Epithelial cell of prostate (primary cell): ENCODE data around the gene TWNK.
A peak's percentile ranks its signal among the peaks of the same experiment; 100 is the strongest.

Experiments used
- DNase-seq: peaks from one replicate; pipeline ENCODE4 v3.0.0-alpha.2; 2011; ENCODE audit warnings: low read depth, low spot score
- H3K27ac ChIP-seq: fragments of 450-650 bp; 2 replicates; pipeline ENCODE4 v1.5.1; 2017; ENCODE audit warnings: mild to moderate bottlenecking

TWNK gene

GRCh38 chr10:100986952-100987684, at the start of gene TWNK, which contains the start of gene MRPL43:
TWNK (plus strand) TSS chr10:100987543; CDS start chr10:100988211, 668 bp downstream.
MRPL43 (minus strand) TSS chr10:100987497; CDS start chr10:100987443, 54 bp downstream.
- DNase-seq, result no peak
- peak within 1 kb of the TSS; percentile 81 for H3K27ac ChIP-seq

DNA sequence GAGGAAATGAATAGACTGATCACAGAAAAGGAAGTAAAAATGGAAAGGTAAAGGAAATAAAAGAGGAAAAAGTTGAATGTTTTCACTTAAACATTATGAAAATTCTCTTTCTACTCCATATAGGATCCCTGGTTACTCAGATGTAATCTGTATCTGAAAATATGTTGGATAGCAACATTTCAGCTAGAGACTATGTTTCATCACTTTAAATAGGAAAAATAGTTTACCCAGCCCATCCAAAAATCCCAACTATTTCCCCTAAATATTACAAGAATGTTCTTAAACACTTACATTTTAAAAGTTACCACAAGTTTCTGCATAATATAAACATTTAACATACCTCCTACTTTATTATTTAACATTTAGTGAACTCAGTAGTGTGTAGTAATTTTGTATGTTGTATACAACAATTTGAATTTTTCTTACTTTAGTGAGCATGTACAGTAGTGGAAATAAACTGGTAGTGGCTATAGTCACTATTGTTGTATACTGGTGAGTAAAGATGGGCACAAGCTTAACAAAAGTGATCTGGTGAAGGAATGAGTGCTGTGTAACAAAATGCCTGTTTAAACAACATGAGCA, 47.5 kb upstream of the TWNK start:
- no peak overlapping the region for H3K27ac ChIP-seq
- DNase-seq, result no peak

DNA sequence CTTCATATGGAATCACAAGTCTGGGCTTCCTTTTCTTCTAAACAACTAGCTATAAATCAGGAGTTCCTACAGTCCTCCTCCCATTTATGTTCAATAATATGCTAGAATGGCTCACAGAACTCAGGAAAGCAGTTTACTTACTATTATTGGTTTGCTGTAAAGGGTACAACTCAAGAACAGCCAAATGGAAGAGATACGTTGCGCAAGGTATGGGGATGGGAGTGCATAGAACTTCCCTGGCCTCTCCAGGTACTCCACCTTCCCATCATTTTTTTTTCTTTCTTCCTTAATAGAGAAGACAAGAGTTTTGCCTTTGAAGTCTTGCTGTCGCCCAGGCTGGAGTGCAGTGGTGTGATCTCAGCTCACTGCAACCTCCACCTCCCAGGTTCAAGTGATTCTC, 45.1 kb upstream of the TWNK start:
- H3K27ac ChIP-seq, result no peak overlapping the region

GRCh38 chr10:100943508-100943907, 43.8 kb upstream of the TWNK start:
- no peak overlapping the region for H3K27ac ChIP-seq
- no peak for DNase-seq

More for the DNA sequence above, 45.1 kb upstream of the TWNK start:
- DNase-seq, result no peak

DNA sequence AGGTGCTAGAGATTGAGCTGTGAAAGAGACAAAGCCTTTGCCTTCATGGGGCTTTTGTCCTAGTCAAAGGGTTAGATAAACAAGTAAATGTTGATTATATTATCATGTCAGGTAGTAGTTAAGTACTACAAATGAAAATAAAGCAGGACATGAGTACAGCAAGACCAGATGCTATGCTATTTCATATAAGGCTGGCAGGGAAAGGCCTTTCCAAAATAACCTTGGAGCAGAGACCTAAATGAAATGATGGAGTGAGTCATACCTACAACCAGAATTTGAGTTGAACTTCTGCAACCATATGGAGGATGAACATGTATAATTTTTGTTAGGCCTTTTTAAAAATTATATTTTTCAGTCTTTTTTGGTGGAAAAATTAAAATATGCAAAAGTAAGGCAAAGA, 41.6 kb upstream of the TWNK start:
- no peak overlapping the region for H3K27ac ChIP-seq
- no peak for DNase-seq

GRCh38 chr10:100948916-100949315, 38.4 kb upstream of the TWNK start:
- DNase-seq, result no peak
- H3K27ac ChIP-seq, result no peak overlapping the region

GRCh38 chr10:100960251-100960650, 27.1 kb upstream of the TWNK start:
- no peak for DNase-seq
- no peak overlapping the region for H3K27ac ChIP-seq

GRCh38 chr10:100962351-100963080, 24.8 kb upstream of the TWNK start:
- H3K27ac ChIP-seq, result no peak overlapping the region
- DNase-seq, result no peak

- DNase-seq, result no peak
- no peak overlapping the region for H3K27ac ChIP-seq
Observed at GRCh38 chr10:100963826-100964225, 23.5 kb upstream of the TWNK start.

GRCh38 chr10:100965820-100966219, 21.5 kb upstream of the TWNK start:
- H3K27ac ChIP-seq, result no peak overlapping the region
- DNase-seq, result no peak

DNA sequence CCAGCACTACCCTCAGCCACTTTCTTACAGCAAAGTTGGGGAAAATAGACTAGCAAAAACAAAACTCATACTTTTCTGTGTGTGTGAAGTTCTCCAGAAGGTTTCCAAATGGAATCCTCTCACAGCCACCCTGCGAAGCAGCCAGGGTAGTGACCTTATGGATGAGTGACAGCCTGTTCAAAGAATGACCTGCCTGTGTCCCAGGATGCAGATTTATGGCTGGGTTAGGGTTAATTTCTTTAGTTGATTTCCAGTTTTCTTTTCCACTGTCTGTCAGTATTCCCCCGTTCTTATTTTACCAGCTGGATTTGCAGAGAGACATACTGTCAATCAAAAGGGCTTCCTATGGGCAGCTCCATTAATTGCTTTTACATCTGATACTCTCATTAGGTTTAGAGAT, 20.5 kb upstream of the TWNK start:
- H3K27ac ChIP-seq, result no peak overlapping the region
- DNase-seq, result no peak

DNA sequence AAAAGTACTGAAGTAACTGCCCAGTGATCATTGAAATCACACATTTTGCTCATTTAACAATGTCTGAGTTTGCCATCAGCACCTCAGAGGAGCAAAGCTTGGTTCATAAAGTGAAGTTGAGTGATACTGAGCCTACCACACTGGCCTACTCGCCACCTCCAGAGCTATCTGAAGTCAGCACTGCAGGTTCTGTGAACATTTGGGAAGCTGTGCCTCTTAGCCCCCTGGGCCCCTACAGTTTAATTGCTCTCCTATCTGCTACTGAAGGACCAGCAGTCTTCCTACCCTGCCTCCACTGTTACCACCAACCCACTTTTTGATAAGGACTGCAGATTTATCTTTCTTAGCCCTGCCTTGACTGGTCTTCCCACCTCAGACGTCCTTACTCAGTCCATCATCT, 20.0 kb upstream of the TWNK start:
- H3K27ac ChIP-seq, result no peak overlapping the region
- DNase-seq, result no peak

- H3K27ac ChIP-seq, result no peak overlapping the region
- DNase-seq, result no peak
Observed at GRCh38 chr10:100968062-100968736, 19.1 kb upstream of the TWNK start.

DNA sequence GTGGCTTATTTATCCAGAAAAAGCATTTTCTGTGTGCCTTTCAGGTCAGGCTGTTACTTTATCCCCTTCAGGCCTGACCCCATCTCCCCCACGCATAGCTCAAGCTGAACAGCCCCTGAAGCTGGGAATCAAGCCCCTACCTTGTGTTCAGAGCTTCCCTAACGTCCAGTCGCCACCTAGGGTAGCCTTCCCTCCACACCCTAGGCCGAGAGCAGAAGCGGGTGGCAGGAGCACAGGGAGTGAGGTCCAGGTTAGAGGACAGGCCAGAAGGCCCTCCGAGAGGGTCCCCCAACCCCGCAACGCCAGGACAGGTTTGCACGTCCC, 18.5 kb upstream of the TWNK start:
- no peak for DNase-seq

GRCh38 chr10:100969187-100970075, 17.9 kb upstream of the TWNK start, which contains the start of gene SEMA4G:
SEMA4G (plus strand) TSS chr10:100969504; CDS start chr10:100972913, 3,409 bp downstream.
- H3K27ac ChIP-seq, result no peak within 1 kb of the TSS
- no peak for DNase-seq

More for the DNA sequence above, 18.5 kb upstream of the TWNK start:
- no peak overlapping the region for H3K27ac ChIP-seq

DNA sequence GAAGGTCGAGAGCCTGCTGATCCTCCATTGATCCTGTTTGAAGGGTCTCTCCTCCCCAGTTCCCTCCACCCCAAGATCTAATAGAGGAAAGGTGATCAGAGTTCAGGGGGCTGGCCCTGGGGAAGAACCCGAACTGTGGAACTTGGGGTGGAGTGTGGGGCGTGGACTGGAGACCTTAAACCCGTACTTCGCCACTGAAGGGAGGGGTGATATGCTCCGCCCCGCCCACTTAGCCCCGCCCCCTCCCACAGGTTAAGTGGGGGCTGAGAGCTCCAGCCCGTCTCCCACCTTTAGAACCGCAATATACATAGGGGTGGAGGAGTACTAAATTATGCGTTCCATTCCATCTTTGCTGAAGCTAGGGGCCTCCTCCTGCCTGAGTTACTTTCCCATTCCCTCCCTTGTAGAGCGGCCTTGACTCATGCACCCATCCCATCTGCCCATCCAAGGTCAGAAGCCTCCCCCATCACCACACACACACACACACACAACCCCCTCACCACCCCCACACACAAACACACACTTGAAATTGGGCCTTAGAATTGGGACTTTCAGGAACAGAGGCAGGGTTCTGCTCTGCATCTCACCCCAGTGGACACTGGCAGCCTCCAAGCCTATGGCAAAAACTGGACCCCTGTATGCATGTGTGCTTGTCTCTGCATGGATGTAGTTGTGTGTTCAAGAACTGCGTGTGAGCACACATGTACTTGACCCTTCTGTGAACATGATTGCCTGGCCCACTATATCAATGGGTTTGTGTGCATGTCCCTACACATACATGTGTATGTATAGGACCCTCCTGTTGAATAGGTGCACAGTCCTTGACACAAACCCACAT, 17.0 kb upstream of the TWNK start:
- no peak for DNase-seq
- H3K27ac ChIP-seq, result no peak overlapping the region

DNA sequence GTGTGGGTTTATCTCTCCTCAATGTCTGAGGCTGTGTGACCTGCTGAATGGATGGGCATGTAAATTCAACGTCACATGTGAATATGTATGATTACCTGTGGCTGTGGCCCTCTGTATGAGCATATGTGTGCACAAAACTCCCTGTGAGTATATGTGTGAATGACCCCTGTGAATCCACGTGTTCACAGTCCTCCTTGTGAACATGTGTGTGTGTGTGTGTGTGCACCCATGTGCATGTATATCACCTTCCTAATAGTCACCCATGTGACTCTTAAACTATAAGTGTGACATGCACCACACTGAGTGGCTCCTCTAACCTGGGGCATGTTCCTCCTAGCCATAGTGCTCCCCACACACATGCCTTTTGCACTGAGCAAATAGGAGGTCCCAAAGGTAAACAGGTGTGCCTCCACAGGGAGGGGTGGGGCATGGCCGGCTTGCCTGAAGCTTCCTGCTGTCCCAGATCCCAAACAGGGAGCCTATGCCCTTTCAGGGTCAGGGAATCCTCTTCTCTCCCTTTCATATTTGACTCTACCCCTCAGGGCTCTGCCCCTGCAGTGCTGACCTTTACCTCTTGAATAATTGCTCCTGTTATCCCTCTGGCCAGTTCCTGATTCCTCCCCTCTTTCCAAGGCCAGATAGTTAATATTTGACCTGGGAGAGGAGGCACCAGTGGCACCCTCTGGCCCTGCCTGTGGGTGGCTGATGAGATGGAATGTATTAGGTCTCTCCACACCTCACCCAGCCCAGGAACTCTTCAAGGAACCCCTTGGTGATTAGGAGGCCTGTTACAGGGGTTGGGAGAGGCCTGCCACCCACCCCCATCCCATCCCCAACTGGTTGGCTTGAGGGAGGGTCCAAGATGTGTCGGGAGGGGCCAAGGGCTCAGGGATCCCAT, 16.2 kb upstream of the TWNK start:
- no peak for DNase-seq
- no peak overlapping the region for H3K27ac ChIP-seq
